Sigmoid colon (tissue), 4 donors: Measurements from ENCODE around the gene SPACA6.

Experiments used
- CTCF ChIP-seq, 4 experiments: fragments of 450-650 bp in 3 of 4; fragments of 200-600 bp in 1 of 4; IDR thresholded peaks; one replicate each; pipeline ENCODE4 v1.5.1; 2016 to 2019; ENCODE audit warnings: antibody characterized with exemption in 4 of 4, mild to moderate bottlenecking in 3 of 4, moderate library complexity in 2 of 4
- EP300 ChIP-seq, 4 donors: sonication (generic); formaldehyde crosslinking; IDR thresholded peaks; one replicate each; pipeline ENCODE4 v1.6.1; 2017; ENCODE audit warnings: antibody characterized with exemption in 4 of 4
- POLR2AphosphoS5 ChIP-seq, 4 donors: sonication (generic); formaldehyde crosslinking; IDR thresholded peaks; one replicate each; pipeline ENCODE4 v1.6.1; 2017; ENCODE audit warnings: antibody characterized with exemption in 4 of 4

- TF ChIP-seq CTCF (IDR thresholded peaks at IDR 0.05) (peak in 3 of 4 experiments; percentile 21 to 36 (median 34)), EP300 (IDR thresholded peaks at IDR 0.05) (peak in 2 of 4 donors; percentile 33 to 35), POLR2AphosphoS5 (IDR thresholded peaks at IDR 0.05) (peak; percentile 86 to 92 (median 92))
Measured at GRCh38 chr19:51703575-51704515, 10.7 kb downstream of the SPACA6 start.
